OCI-LY7 (cell line): ENCODE results near the gene TBC1D7.

Experiments used
- CTCF ChIP-seq: fragments of 200-600 bp; sonication (generic); conservative IDR thresholded peaks from 2 replicates; pipeline ENCODE4 v1.5.1; 2014; ENCODE audit warnings: mild to moderate bottlenecking, antibody characterized with exemption, low read length, moderate library complexity, mixed read lengths
- EZH2phosphoT487 ChIP-seq: fragments of 200-600 bp; sonication (generic); IDR thresholded peaks from 2 replicates; pipeline ENCODE4 v1.6.1; 2018; ENCODE audit warnings: low read depth, borderline replicate concordance, mild to moderate bottlenecking, mixed run types, antibody characterized with exemption, low read length, moderate library complexity, mixed read lengths

DNA sequence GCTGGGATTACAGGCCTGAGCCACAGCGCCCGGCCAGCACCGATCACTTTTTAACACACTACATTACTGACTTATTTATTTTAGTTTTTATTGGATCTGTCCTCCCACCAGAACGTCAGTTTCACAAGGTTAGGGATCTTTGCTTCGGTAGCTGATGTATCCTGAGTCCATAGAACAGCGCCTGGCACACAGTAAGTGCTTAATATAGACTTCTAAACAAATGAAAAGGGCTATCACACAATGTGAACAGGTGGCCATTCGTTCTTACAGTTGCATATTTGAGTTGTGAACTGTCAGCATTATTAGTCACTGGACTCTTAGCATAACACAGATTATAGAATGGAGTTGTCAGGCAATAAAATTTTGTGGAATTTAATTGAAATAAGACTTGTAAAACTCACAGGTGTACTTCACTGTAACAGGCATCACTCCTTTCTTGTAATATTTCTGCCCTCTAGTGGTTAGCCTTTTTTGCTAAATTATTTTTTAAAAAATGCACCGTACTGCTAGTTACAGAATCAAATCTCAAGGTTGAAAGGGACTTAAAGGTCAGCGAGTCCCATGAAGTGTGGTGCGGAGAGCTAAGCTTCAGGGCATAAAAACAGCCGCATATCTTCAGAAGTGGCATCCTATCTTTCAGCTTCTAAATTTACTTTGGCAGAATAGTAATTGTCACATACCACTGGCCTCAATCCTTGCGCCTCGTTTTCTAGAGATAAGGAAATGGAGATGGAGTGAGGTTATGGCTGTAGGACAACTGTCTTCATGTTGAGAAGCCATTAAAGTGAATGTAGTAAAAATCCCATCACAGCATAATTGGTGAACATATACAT lies 3.4 kb upstream of the TBC1D7 start:
- TF ChIP-seq CTCF (peak; percentile 99), EZH2phosphoT487 (no peak)
